ENCODE measurements around the gene DGKB. TPM values are rescaled to one million over a fixed set of nuclear protein-coding genes. Genes with fewer than 3 reads are reported as not detected.

Gene DGKB
- total RNA-seq, 1 experiment from 2014 or later: not detected

GRCh38 chr7:14252458-14252857, 650.1 kb downstream of the DGKB start:
- Mint-ChIP-seq H3K27me3 (ENCODE audit: unreplicated experiment) (no peaks in the 10 kb centered on the region), H3K4me1 (ENCODE audit: low read depth, unreplicated experiment) (no peaks in the 10 kb centered on the region), H3K27ac (ENCODE audit: unreplicated experiment) (no peak overlapping the region), H3K4me3 (ENCODE audit: low read depth, unreplicated experiment) (no peak overlapping the region), H3K9me3 (ENCODE audit: low read depth, unreplicated experiment) (peaks cover 5% of the 10 kb centered on the region), H3K36me3 (ENCODE audit: insufficient read depth, unreplicated experiment) (no peaks in the 10 kb centered on the region)
- no TSS peak for BruUV-seq (replicated peaks)
- no peak for DNase-seq
- TF ChIP-seq CTCF (IDR thresholded peaks at IDR 0.05; ENCODE audit: unreplicated experiment): no peak
- intact Hi-C loops (cut with micrococcal nuclease; ENCODE audit: unreplicated experiment): no loop called here
- CTCF ChIA-PET: interaction anchor here (0.6 kb wide), 1 partner anchor 503 kb away, joined by 3 read pairs; no protein-coding TSS in a partner anchor

- intact Hi-C loops (cut with micrococcal nuclease; ENCODE audit: unreplicated experiment): no loop called here
- peaks cover 5% of the 10 kb centered on the region for H3K4me1 Mint-ChIP-seq (ENCODE audit: low read depth, unreplicated experiment)
- no peak overlapping the region for H3K4me3 Mint-ChIP-seq (ENCODE audit: low read depth, unreplicated experiment)
- no peaks in the 10 kb centered on the region for H3K9me3 Mint-ChIP-seq (ENCODE audit: low read depth, unreplicated experiment)
- H3K27me3 Mint-ChIP-seq (ENCODE audit: unreplicated experiment): no peaks in the 10 kb centered on the region
- no TSS peak for BruUV-seq (replicated peaks)
- no peak for TF ChIP-seq CTCF (IDR thresholded peaks at IDR 0.05; ENCODE audit: unreplicated experiment)
- CTCF ChIA-PET: no interaction called here
- no peak overlapping the region for H3K27ac Mint-ChIP-seq (ENCODE audit: unreplicated experiment)
- H3K36me3 Mint-ChIP-seq (ENCODE audit: insufficient read depth, unreplicated experiment): no peaks in the 10 kb centered on the region
- no peak for DNase-seq
Measured at GRCh38 chr7:14242175-14242574, 660.4 kb downstream of the DGKB start.

- BruUV-seq (replicated peaks): no TSS peak
- no peaks in the 10 kb centered on the region for H3K27me3 Mint-ChIP-seq (ENCODE audit: unreplicated experiment)
- H3K36me3 Mint-ChIP-seq (ENCODE audit: insufficient read depth, unreplicated experiment): peaks cover 5% of the 10 kb centered on the region
- peaks cover 41% of the 10 kb centered on the region for H3K4me1 Mint-ChIP-seq (ENCODE audit: low read depth, unreplicated experiment)
- no peak overlapping the region for H3K4me3 Mint-ChIP-seq (ENCODE audit: low read depth, unreplicated experiment)
- intact Hi-C loops (cut with micrococcal nuclease; ENCODE audit: unreplicated experiment): loop anchor here (5.0 to 10.0 kb wide), 2 partner anchors 250 to 448 kb away; partner anchors contain the start of gene ETV1
- H3K9me3 Mint-ChIP-seq (ENCODE audit: low read depth, unreplicated experiment): no peaks in the 10 kb centered on the region
- H3K27ac Mint-ChIP-seq (ENCODE audit: unreplicated experiment): peak overlapping the region; percentile 0
- CTCF ChIA-PET: no interaction called here
- no peak for DNase-seq
- no peak for TF ChIP-seq CTCF (IDR thresholded peaks at IDR 0.05; ENCODE audit: unreplicated experiment)
Measured at GRCh38 chr7:14236834-14237233, 665.7 kb downstream of the DGKB start.

GRCh38 chr7:14235056-14235455, 667.5 kb downstream of the DGKB start:
- intact Hi-C loops (cut with micrococcal nuclease; ENCODE audit: unreplicated experiment): loop anchor here (5.0 to 10.0 kb wide), 2 partner anchors 248 to 450 kb away; partner anchors contain the start of gene ETV1
- BruUV-seq (replicated peaks): no TSS peak
- Mint-ChIP-seq H3K27me3 (ENCODE audit: unreplicated experiment) (no peaks in the 10 kb centered on the region), H3K4me3 (ENCODE audit: low read depth, unreplicated experiment) (no peak overlapping the region), H3K4me1 (ENCODE audit: low read depth, unreplicated experiment) (peaks cover 41% of the 10 kb centered on the region), H3K9me3 (ENCODE audit: low read depth, unreplicated experiment) (no peaks in the 10 kb centered on the region), H3K36me3 (ENCODE audit: insufficient read depth, unreplicated experiment) (peaks cover 5% of the 10 kb centered on the region), H3K27ac (ENCODE audit: unreplicated experiment) (no peak overlapping the region)
- no peak for DNase-seq
- no peak for TF ChIP-seq CTCF (IDR thresholded peaks at IDR 0.05; ENCODE audit: unreplicated experiment)
- CTCF ChIA-PET: no interaction called here
